Spleen (tissue), 7 donors: ENCODE results near the gene DTX1.

Experiments used
- POLR2A ChIP-seq, 3 donors: fragments of 450-650 bp; IDR thresholded peaks; one replicate each; pipeline ENCODE4 v1.5.1; 2017; ENCODE audit warnings: antibody characterized with exemption in 3 of 3, mild to moderate bottlenecking in 1 of 3
- POLR2AphosphoS5 ChIP-seq, 3 donors: sonication (generic); formaldehyde crosslinking; IDR thresholded peaks; one replicate each; pipeline ENCODE4 v1.5.1; 2017; ENCODE audit warnings: antibody characterized with exemption in 3 of 3
- TF ChIP-seq, protein P1 (sequence below), 11 experiments: fragments of 200-600 bp in 7 of 11; fragments of 450-650 bp in 4 of 11; sonication (generic) in 4 of 11; IDR thresholded peaks in 8 of 11; conservative IDR thresholded peaks in 3 of 11; 1 replicate in 7 of 11; 2 replicates in 4 of 11; pipeline versions ENCODE4 v1.4.0 to v1.8.0; 2016 to 2021; ENCODE audit warnings: antibody characterized with exemption in 11 of 11, inconsistent platforms in 4 of 11, mild to moderate bottlenecking in 1 of 11
- donor health status: DM: no; HTN: no; CAD: no; lungs with moderate emphysema.
- donor health status: DM: no; HTN: no; CAD: no.
- donor health status: DM: no; HTN: no; CAD: no.

DNA sequence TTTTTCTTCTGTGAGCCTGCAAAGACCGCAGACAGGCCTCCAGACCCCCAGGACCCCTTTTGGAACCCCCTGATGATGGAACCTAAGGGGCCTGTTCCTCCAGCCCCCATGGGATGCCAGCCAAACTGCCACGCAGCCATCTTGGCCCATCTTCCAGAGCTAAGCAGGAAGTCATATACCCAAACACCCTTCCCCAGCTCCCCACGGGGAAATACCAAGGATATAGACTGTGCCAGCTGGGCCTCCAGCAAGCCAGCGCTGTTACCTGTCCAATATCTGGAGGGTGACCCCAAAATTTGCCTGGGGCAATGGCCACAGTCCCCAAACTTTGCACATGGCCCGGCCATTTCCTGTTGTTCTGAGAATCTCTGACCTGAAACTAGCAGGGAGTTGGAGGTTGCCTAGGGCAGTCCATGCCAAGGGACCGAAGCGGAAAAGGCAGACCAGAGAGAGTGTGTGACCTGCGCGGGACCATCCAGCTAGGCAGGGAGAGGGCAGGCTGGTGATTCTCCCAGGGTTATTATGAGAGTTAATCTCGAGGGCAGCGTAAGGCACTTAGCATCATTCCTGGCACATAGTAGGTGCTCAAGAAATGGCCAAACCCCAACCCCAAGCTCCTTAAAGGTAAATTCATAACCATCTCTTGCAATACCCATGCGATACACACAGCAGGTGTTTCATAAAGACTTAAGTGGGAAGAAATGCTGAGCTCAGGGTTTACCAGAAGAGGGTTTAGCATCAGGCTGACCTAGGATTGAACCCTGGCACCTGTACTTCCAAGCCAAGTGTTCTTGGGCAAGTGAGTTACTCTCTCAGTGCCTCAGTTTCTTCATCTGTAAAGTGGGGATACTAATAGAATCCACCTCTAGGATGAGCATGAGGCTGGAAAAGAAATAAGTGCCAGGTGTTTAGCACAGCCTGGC, 81.6 kb downstream of the DTX1 start:
- TF ChIP-seq POLR2AphosphoS5 (IDR thresholded peaks at IDR 0.05) (no peak), POLR2A (IDR thresholded peaks at IDR 0.05) (no peak)
- TF ChIP-seq, protein P1, sequence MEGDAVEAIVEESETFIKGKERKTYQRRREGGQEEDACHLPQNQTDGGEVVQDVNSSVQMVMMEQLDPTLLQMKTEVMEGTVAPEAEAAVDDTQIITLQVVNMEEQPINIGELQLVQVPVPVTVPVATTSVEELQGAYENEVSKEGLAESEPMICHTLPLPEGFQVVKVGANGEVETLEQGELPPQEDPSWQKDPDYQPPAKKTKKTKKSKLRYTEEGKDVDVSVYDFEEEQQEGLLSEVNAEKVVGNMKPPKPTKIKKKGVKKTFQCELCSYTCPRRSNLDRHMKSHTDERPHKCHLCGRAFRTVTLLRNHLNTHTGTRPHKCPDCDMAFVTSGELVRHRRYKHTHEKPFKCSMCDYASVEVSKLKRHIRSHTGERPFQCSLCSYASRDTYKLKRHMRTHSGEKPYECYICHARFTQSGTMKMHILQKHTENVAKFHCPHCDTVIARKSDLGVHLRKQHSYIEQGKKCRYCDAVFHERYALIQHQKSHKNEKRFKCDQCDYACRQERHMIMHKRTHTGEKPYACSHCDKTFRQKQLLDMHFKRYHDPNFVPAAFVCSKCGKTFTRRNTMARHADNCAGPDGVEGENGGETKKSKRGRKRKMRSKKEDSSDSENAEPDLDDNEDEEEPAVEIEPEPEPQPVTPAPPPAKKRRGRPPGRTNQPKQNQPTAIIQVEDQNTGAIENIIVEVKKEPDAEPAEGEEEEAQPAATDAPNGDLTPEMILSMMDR (IDR thresholded peaks at IDR 0.05 in 8 of 11, conservative IDR thresholded peaks at IDR 0.05 in 3 of 11): no peak
